HG02943 (cell line): ENCODE data around the gene PACRG.

Experiments used
- ATAC-seq: cut with Tn5 transposase; IDR thresholded peaks from one replicate; pipeline ENCODE4 v1.9.1; 2021; ENCODE audit warnings: mild to moderate bottlenecking, low read depth, moderate library complexity; ENCODE audit not compliant: unreplicated experiment

The PACRG gene

DNA sequence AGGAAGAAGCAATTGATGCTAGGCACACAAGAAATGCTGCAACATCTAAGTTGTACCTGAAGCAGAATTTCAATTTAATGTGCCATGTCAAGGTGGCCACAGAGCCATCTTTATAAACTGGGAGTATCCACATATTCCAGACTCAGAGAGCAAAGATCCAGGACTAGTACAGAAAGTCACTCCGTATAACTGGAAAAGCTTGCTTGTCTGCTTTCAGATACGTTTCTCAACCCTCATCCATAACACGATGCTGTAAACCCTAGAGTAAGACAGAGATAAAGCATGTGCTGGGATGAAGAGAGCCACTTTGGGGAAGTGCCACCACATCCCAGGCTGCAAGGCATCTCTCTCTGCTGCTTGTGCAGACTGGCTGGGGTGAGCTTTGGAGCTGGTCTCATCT, 134.7 kb downstream of the PACRG start:
- no peak for ATAC-seq

GRCh38 chr6:162862941-162863340, 135.2 kb downstream of the PACRG start:
- ATAC-seq, result no peak

GRCh38 chr6:162863821-162864220, 136.0 kb downstream of the PACRG start:
- no peak for ATAC-seq

- no peak for ATAC-seq
Measured at GRCh38 chr6:162864911-162865310, 137.1 kb downstream of the PACRG start.

GRCh38 chr6:162866656-162867055, 138.9 kb downstream of the PACRG start:
- no peak for ATAC-seq

DNA sequence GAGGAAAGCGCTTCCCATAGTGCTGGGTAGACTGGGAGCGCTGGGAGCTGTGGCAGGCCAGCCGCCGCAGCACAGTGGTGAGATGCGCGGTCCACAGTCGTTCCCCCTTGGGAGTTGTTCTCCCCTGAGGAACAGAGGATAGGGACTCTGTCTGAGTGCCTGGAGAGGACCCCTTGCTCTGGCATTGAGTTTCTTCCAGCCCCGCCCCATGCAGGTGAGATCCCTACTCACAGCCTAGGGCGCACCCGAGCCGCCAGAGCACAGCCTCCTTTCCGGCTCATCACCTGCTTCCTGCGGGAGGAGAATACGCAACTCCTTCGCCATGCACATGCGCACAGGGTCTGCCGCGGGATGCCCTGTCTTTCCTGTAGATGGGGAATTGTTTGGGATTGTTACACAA, 140.6 kb downstream of the PACRG start:
- ATAC-seq, result no peak

- ATAC-seq, result no peak
Measured at GRCh38 chr6:162871966-162872365, 144.2 kb downstream of the PACRG start.

GRCh38 chr6:162873537-162873936, 145.8 kb downstream of the PACRG start:
- ATAC-seq, result no peak

- ATAC-seq, result no peak
Measured at GRCh38 chr6:162875070-162875469, 147.3 kb downstream of the PACRG start.

- ATAC-seq, result no peak
Measured at GRCh38 chr6:162882801-162883481, 155.2 kb downstream of the PACRG start.

GRCh38 chr6:162887981-162888689, 160.4 kb downstream of the PACRG start:
- ATAC-seq, result no peak

- ATAC-seq, result no peak
Measured at GRCh38 chr6:162889303-162889702, 161.5 kb downstream of the PACRG start.

- no peak for ATAC-seq
Measured at GRCh38 chr6:162898011-162898410, 170.2 kb downstream of the PACRG start.

DNA sequence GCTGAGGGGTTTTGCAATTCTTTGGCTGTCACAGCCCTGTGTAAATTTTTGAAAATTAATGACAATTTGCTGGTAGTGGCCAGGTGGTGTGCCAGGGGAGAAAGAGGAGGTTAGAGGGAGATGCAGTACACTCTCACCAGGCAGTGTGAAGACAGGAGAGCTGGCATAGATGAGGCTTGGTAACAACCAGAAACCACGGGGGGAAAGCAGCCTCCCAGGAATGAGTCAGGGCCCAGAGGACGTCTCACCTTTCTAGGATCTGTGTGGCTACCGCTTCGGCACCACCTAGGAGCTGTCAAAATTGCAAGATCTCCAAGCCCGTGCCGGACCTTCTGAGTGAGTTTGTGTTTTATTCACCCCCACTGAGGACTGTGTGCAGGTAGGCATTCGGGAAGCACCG, 171.4 kb downstream of the PACRG start:
- ATAC-seq, result no peak

DNA sequence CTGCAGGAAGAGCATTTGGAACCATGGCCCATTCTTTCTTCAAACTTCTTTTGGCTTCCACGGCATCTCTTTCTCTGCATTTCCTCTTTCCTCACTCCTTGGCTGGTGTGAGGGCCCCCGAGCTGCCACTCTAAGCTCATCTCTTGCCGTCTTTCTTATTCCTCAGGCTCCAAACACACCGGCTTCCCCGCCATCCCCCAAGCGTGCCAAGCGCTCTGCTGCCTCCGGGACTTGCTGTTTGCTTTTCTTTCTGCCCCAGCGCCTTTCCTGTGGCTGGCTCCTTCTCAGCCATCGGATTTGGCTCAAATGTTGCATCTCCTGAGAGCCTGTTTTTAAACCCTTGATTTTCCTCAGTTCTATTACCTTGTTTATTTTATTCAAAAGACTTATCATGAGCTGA, 172.7 kb downstream of the PACRG start:
- no peak for ATAC-seq

DNA sequence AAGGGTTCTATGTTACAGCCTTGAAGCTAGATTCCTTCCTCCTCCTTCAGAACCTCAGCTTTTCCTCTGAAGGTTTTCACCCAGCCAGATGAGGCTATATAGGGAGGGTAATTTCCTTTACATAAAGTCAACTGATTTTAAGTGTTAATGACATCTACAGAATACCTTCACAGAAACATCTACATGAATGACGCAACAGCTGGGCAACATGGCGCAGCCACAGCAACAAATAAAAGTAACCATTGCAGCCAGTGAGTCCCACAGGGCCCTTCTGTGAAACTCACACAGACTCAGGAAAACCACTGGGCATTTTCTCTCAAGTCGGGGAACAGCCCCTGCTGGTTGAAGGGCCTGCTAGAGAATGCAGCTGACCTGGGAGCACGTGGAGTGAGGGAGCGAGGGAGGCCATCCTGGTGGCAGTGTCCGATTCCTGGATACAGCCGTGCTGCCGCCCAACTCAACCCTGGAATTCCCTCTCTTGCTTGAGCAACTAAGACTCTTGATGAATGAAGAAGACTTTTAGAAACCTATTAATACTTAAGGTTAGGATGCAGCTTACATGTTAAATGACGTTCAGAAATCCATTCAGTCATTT, 176.4 kb downstream of the PACRG start:
- ATAC-seq, result no peak

DNA sequence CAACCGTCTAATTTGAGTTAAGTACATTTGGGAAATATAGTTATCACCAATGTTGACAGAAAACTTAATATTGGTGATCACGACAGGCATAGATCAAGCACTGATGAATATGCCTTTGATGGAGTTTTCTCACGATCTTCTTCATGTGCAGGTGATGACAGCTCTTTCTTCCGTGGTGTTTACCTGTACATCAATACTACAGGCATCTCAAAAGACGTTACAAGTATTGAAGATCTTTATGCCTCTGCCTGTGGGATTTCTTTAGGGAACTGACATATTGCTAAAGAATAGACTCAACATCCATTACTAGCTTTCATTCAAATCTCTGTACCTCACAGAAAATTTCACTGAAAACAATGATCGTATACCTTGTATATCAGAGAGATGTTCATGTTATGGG, 178.7 kb downstream of the PACRG start:
- ATAC-seq, result no peak

GRCh38 chr6:162907876-162908481, 180.2 kb downstream of the PACRG start:
- ATAC-seq, result no peak

GRCh38 chr6:162913206-162913605, 185.4 kb downstream of the PACRG start:
- no peak for ATAC-seq

- no peak for ATAC-seq
Measured at GRCh38 chr6:162917506-162917905, 189.7 kb downstream of the PACRG start.

- ATAC-seq, result no peak
Measured at GRCh38 chr6:162921062-162921461, 193.3 kb downstream of the PACRG start.
